ENCODE results near the gene TBX19.

DNA sequence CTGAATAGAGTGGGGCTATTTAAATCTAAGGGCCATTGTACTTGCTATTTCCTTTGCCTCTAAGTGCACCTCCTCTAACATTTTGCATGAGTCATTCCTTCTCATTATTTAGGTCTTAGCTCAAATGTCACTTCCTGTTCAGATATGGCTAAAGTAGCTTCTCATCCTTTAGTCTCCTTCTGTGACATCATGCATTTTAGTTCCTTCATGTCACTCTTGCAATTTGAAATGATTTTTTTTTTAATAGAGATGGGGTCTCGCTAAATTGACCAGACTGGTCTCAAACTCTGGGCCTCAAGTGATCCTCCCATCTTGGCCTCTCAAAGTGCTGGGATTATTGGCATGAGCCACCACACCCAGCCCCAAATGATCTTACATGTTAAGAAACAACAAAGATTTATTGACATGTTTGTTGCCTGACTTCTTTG, 6.6 kb downstream of the TBX19 start:
- TF ChIP-seq POLR2A (IDR thresholded peaks at IDR 0.05): no peak
- TF ChIP-seq, protein P1, sequence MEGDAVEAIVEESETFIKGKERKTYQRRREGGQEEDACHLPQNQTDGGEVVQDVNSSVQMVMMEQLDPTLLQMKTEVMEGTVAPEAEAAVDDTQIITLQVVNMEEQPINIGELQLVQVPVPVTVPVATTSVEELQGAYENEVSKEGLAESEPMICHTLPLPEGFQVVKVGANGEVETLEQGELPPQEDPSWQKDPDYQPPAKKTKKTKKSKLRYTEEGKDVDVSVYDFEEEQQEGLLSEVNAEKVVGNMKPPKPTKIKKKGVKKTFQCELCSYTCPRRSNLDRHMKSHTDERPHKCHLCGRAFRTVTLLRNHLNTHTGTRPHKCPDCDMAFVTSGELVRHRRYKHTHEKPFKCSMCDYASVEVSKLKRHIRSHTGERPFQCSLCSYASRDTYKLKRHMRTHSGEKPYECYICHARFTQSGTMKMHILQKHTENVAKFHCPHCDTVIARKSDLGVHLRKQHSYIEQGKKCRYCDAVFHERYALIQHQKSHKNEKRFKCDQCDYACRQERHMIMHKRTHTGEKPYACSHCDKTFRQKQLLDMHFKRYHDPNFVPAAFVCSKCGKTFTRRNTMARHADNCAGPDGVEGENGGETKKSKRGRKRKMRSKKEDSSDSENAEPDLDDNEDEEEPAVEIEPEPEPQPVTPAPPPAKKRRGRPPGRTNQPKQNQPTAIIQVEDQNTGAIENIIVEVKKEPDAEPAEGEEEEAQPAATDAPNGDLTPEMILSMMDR (IDR thresholded peaks at IDR 0.05 in 4 of 5, conservative IDR thresholded peaks at IDR 0.05 in 1 of 5): no peak
